IPS DF 4.7 (cell line): ENCODE results near the gene CCDC97.
"Not testable (repeated sequence)": the region's sequence is repeated elsewhere in the genome, so short reads cannot be mapped to it uniquely, and the experiment has no call there.

ENCODE experiments used
- DNase-seq: peaks from one replicate; pipeline ENCODE4 v3.0.0-alpha.2; 2013; ENCODE audit warnings: low spot score; ENCODE audit errors: extremely low read depth

The CCDC97 gene

GRCh38 chr19:41334793-41335192 is 24.8 kb downstream of the CCDC97 start:
- no peak for DNase-seq

- no peak for DNase-seq
Measured at GRCh38 chr19:41335467-41335866, 25.5 kb downstream of the CCDC97 start.

- no peak for DNase-seq
Measured at GRCh38 chr19:41339936-41340335, 30.0 kb downstream of the CCDC97 start.

- DNase-seq: no peak
Measured at GRCh38 chr19:41341669-41342490, 31.9 kb downstream of the CCDC97 start.

- DNase-seq: no peak
Measured at GRCh38 chr19:41344162-41344561, 34.2 kb downstream of the CCDC97 start.

GRCh38 chr19:41346916-41347315 is 36.9 kb downstream of the CCDC97 start:
- DNase-seq: not testable (repeated sequence)

- DNase-seq: no peak
Measured at GRCh38 chr19:41350735-41351338, 40.9 kb downstream of the CCDC97 start.

- DNase-seq: no peak
Measured at GRCh38 chr19:41351339-41352245, 41.6 kb downstream of the CCDC97 start.

- DNase-seq: no peak
Measured at GRCh38 chr19:41352279-41352608, 42.3 kb downstream of the CCDC97 start.

GRCh38 chr19:41352609-41353465 is 42.9 kb downstream of the CCDC97 start:
- DNase-seq: no peak

- DNase-seq: no peak
Measured at GRCh38 chr19:41353466-41354342, 43.7 kb downstream of the CCDC97 start, which contains the start of gene TGFB1. TGFB1 (minus strand) TSS chr19:41353922; CDS start chr19:41353044, 878 bp downstream.

- DNase-seq: no peak
Measured at GRCh38 chr19:41354343-41354953, 44.5 kb downstream of the CCDC97 start.

- no peak for DNase-seq
Measured at GRCh38 chr19:41355035-41355434, 45.1 kb downstream of the CCDC97 start.

GRCh38 chr19:41355802-41356201 is 45.8 kb downstream of the CCDC97 start:
- no peak for DNase-seq

GRCh38 chr19:41356984-41357739 is 47.2 kb downstream of the CCDC97 start:
- no peak for DNase-seq

- no peak for DNase-seq
Measured at GRCh38 chr19:41357746-41358145, 47.8 kb downstream of the CCDC97 start.

- no peak for DNase-seq
Measured at GRCh38 chr19:41359741-41360140, 49.8 kb downstream of the CCDC97 start.

- DNase-seq: no peak
Measured at GRCh38 chr19:41362143-41362847, 52.3 kb downstream of the CCDC97 start.
